K562 (cell line): ENCODE data around the gene CD34. TPM values are rescaled to one million over a fixed set of nuclear protein-coding genes. Genes with fewer than 3 reads are reported as not detected.

ENCODE experiments used
- ATAC-seq: fragments of 200-7000 bp; cut with Tn5 transposase; 3 replicates; pipeline ENCODE4 v1.9.1; 2020; ENCODE audit warnings: moderate library complexity
- BruUV-seq: library from RNA; stranded (reverse); fragments of 400-500 nt; replicated peaks from 2 replicates; lab custom pipeline; 2021; lab: Mats Ljungman, UMichigan
- CTCF ChIA-PET: fragments of 300-600 bp; formaldehyde crosslinking; extraction: SDS; loops from one replicate; lab custom pipeline; 2021; ENCODE audit warnings: low intra/inter-chr PET ratio; lab: Yijun Ruan, JAX
- POLR2A ChIA-PET: fragments of 300-600, 350-650 bp; sonication (Branson Sonifier 250); formaldehyde crosslinking; extraction: SDS; loops from one replicate; lab custom pipeline; 2021; ENCODE audit warnings: antibody characterized with exemption, inconsistent platforms; lab: Yijun Ruan, JAX
- DNase-seq, 4 experiments: peaks; one replicate each; pipeline versions ENCODE4 v3.0.0 to v3.0.0-alpha.2; 2011 to 2018; ENCODE audit warnings: low spot score in 3 of 4, mixed read lengths in 3 of 4; ENCODE audit errors: extremely low read depth in 1 of 4
- FAIRE-seq: peaks from 2 replicates; lab custom pipeline; 2011; peaks lifted over from hg19 to GRCh38; lab: Jason Lieb, UNC
- H2AFZ ChIP-seq: 2 replicates; pipeline ENCODE4 v1.6.0; 2011; ENCODE audit warnings: low read depth, low read length, control low read depth, inconsistent platforms
- H3K27ac ChIP-seq: fragments of 200-600 bp; 3 replicates; pipeline ENCODE4 v1.8.0; 2011; ENCODE audit warnings: low read depth, mild to moderate bottlenecking, control low read depth, inconsistent platforms, low read length, moderate library complexity, mixed read lengths; ENCODE audit errors: extremely low read depth
- H3K27me3 ChIP-seq, 2 experiments: fragments of 300-600 bp in 1 of 2; 2 replicates in 1 of 2; 3 replicates in 1 of 2; pipeline versions ENCODE4 v1.6.0 to v1.8.0; 2011; ENCODE audit warnings: inconsistent platforms in 2 of 2, low read length in 2 of 2, mild to moderate bottlenecking in 1 of 2, mixed read lengths in 1 of 2, moderate library complexity in 1 of 2; ENCODE audit not compliant: control insufficient read depth in 2 of 2, insufficient read depth in 2 of 2
- H3K36me3 ChIP-seq: fragments of 300-600 bp; 3 replicates; pipeline ENCODE4 v1.8.0; 2011; ENCODE audit warnings: mild to moderate bottlenecking, low read length, inconsistent platforms; ENCODE audit not compliant: control insufficient read depth, insufficient read depth
- H3K4me1 ChIP-seq, 2 experiments: fragments of 200-600 bp in 1 of 2; replicated peaks in 1 of 2; 2 replicates in 1 of 2; 3 replicates in 1 of 2; pipeline versions ENCODE4 v1.5.1 to v1.8.0; 2011; ENCODE audit warnings: inconsistent platforms in 2 of 2, low read length in 2 of 2, mild to moderate bottlenecking in 1 of 2, mixed read lengths in 1 of 2, moderate library complexity in 1 of 2; ENCODE audit not compliant: control insufficient read depth in 2 of 2, insufficient read depth in 2 of 2
- H3K4me2 ChIP-seq: 2 replicates; pipeline ENCODE4 v1.6.1; 2011; ENCODE audit warnings: low read length, control low read depth, inconsistent platforms, mixed read lengths; ENCODE audit not compliant: insufficient read depth
- H3K4me3 ChIP-seq: fragments of 200-600 bp; sonication (generic), shearing (Covaris generic); 2 replicates; pipeline ENCODE4 v1.5.1; 2016; ENCODE audit warnings: control low read depth, inconsistent platforms
- H3K79me2 ChIP-seq: fragments of 200-600 bp; 3 replicates; pipeline ENCODE4 v1.8.0; 2011; ENCODE audit warnings: low read length, inconsistent platforms; ENCODE audit not compliant: control insufficient read depth, insufficient read depth
- H3K9ac ChIP-seq, 2 experiments: 2 replicates each; pipeline versions ENCODE4 v1.6.0 to v1.6.1; 2011; ENCODE audit warnings: low read depth in 2 of 2, low read length in 2 of 2, control low read depth in 1 of 2, inconsistent platforms in 1 of 2, mild to moderate bottlenecking in 1 of 2, mixed read lengths in 1 of 2; ENCODE audit not compliant: insufficient read depth in 1 of 2
- H3K9me1 ChIP-seq: one replicate; pipeline ENCODE4 v1.6.0; 2011; ENCODE audit warnings: inconsistent platforms, mild to moderate bottlenecking, low read length, moderate library complexity; ENCODE audit not compliant: control insufficient read depth, insufficient read depth
- H3K9me3 ChIP-seq: replicated peaks from 2 replicates; pipeline ENCODE4 v1.5.1; 2011; ENCODE audit warnings: low read depth, low read length, inconsistent platforms; ENCODE audit not compliant: control insufficient read depth, insufficient read depth
- H4K20me1 ChIP-seq: replicated peaks from 2 replicates; pipeline ENCODE4 v1.6.1; 2011; ENCODE audit warnings: low read length, inconsistent platforms, mixed read lengths; ENCODE audit not compliant: control insufficient read depth, insufficient read depth
- BRF2 ChIP-seq: IDR thresholded peaks from 3 replicates; pipeline ENCODE4 v1.6.1; 2011; ENCODE audit warnings: borderline replicate concordance, mild to moderate bottlenecking; ENCODE audit not compliant: insufficient read length, insufficient read depth
- HOXB6 ChIP-seq: fragments of 250-450 bp; sonication (Bioruptor Pico); IDR thresholded peaks from 2 replicates; pipeline ENCODE4 v1.5.1; 2022; ENCODE audit warnings: mild to moderate bottlenecking, borderline replicate concordance
- ILF3 ChIP-seq: fragments of 450-650 bp; IDR thresholded peaks from 2 replicates; pipeline ENCODE4 v1.6.1; 2018; ENCODE audit warnings: antibody characterized with exemption, mild to moderate bottlenecking, moderate library complexity, borderline replicate concordance
- MEIS2 ChIP-seq: fragments of 450-650 bp; IDR thresholded peaks from 2 replicates; pipeline ENCODE4 v1.6.1; 2014; ENCODE audit warnings: mild to moderate bottlenecking; ENCODE audit not compliant: partially characterized antibody
- NKRF ChIP-seq: fragments of 450-650 bp; IDR thresholded peaks from 2 replicates; pipeline ENCODE4 v1.6.1; 2016; ENCODE audit warnings: borderline replicate concordance
- NUFIP1 ChIP-seq: fragments of 450-650 bp; IDR thresholded peaks from 2 replicates; pipeline ENCODE4 v1.6.1; 2018; ENCODE audit not compliant: partially characterized antibody
- PBX2 ChIP-seq, 2 experiments: IDR thresholded peaks in 1 of 2; conservative IDR thresholded peaks in 1 of 2; 2 replicates each; pipeline ENCODE4 v1.6.1; 2016; ENCODE audit warnings: low read depth in 2 of 2, mild to moderate bottlenecking in 1 of 2, missing compliant biosample characterization in 1 of 2, missing genetic modification characterization in 1 of 2, moderate library complexity in 1 of 2
- PKNOX1 ChIP-seq: fragments of 450-650 bp; IDR thresholded peaks from 2 replicates; pipeline ENCODE4 v1.6.1; 2016
- RFX1 ChIP-seq: fragments of 450-650 bp; IDR thresholded peaks from 2 replicates; pipeline ENCODE4 v1.6.1; 2016; ENCODE audit warnings: mild to moderate bottlenecking, moderate library complexity
- ZNF311 ChIP-seq: fragments of 250-450 bp; sonication (Bioruptor Pico); IDR thresholded peaks from 2 replicates; pipeline ENCODE4 v1.4.0; 2020; ENCODE audit warnings: mild to moderate bottlenecking, moderate library complexity
- ZNF384 ChIP-seq: IDR thresholded peaks from 2 replicates; pipeline ENCODE4 v1.6.1; 2012; ENCODE audit warnings: low read depth, low read length, improper control_type of control experiment
- WGBS: fragments of 100-300 bp; shearing (Covaris generic); methylation state at CpG from one replicate; pipeline ENCODE4 v1.1.6; 2016; ENCODE audit warnings: low coverage, mixed read lengths; ENCODE audit not compliant: insufficient coverage; ENCODE audit errors: missing lambda C conversion rate; 5-methylcytosine and 5-hydroxymethylcytosine counted together
- in situ Hi-C: fragments of 300-500 bp; cut with MboI; formaldehyde crosslinking; loops from 4 replicates; pipeline ENCODE4 v1.15.0; 2018; ENCODE audit warnings: inconsistent platforms, mixed read lengths
- intact Hi-C: fragments of 100-400 bp; cut with micrococcal nuclease; formaldehyde crosslinking; loops from 2 replicates; pipeline ENCODE4 v1.14.2; 2022
- polyA plus RNA-seq, 8 experiments: library from polyadenylated mRNA; depleted of rRNA in 4 of 8; stranded (reverse) in 5 of 8; unstranded in 3 of 8; fragments of >200 nt; fragmentation: Nextera tagmentation in 2 of 8; fragmentation: Illumina TruSeq in 1 of 8; extraction: Ambion mirVana in 2 of 8; extraction: Trizol in 1 of 8; gene quantifications; 2 replicates each; pipeline versions ENCODE4 v1.2.1 to v1.2.3, GENCODE V29; 2011 to 2014; ENCODE audit warnings: inconsistent platforms in 1 of 8, missing spikeins in 1 of 8
- total RNA-seq, 7 experiments: library from RNA; depleted of rRNA in 6 of 7; stranded (reverse); fragments of >200 nt in 6 of 7; fragmentation: Illumina TruSeq in 2 of 7; extraction: Trizol in 2 of 7; gene quantifications; 2 replicates each; pipeline versions ENCODE4 v1.2.1 to v1.2.3, GENCODE V29; 2011 to 2021; ENCODE audit warnings: low replicate concordance in 1 of 7

The CD34 gene
- total and polyA plus RNA-seq, 9 of the 15 experiments (the other 6 are each of a cell fraction or from before 2014, with no cell fraction given), result not detected

- TF ChIP-seq HOXB6 (CRISPR knock-in tag) (no peak), NKRF (no peak), NUFIP1 (no peak), ILF3 (no peak), ZNF311 (CRISPR knock-in tag) (no peak), RFX1 (peak; percentile 41)
Measured at GRCh38 chr1:207872621-207873020, 38.3 kb downstream of the CD34 start (continued).

GRCh38 chr1:207871117-207871649 lies 39.7 kb downstream of the CD34 start:
- ATAC-seq (no peak), DNase-seq (no peak), FAIRE-seq (no peak)
- no peaks in the 10 kb centered on the region for H3K9me1 ChIP-seq
- H3K27me3 ChIP-seq, result no peaks in the 10 kb centered on the region
- H3K36me3 ChIP-seq, result peaks cover 14% of the 10 kb centered on the region
- ChIA-PET CTCF (no interaction called here), POLR2A (interaction anchor here (0.6 to 1.2 kb wide), 3 partner anchors 35 to 53 kb away, joined by 3 to 4 read pairs (median 3); no protein-coding TSS in a partner anchor)
- peaks cover 49 to 51% of the 10 kb centered on the region in 2 experiments for H3K4me1 ChIP-seq
- no peaks in the 10 kb centered on the region for H4K20me1 ChIP-seq
- 60% methylated on average over 6 of the region's 6 CpGs for WGBS
- H3K79me2 ChIP-seq, result peaks cover 12% of the 10 kb centered on the region; the same call in 2 of the 3 replicates
- H3K4me3 ChIP-seq, result no peak overlapping the region
- H3K4me2 ChIP-seq, result no peak overlapping the region
- no peak for TF ChIP-seq PBX2 (CRISPR knock-in tag; IDR thresholded peaks at IDR 0.05; ENCODE audit: low read depth)
- TF ChIP-seq PBX2 (tag; conservative IDR thresholded peaks at IDR 0.05; ENCODE audit: low read depth), result peak; percentile 80
- peak; percentile 62 for TF ChIP-seq ZNF384
- no peak for TF ChIP-seq BRF2
- TF ChIP-seq MEIS2, result peak; percentile 60
- TF ChIP-seq PKNOX1, result peak; percentile 75
- intact Hi-C loops (no loop called here), in situ Hi-C loops (loop anchor here (5.0 kb wide), 1 partner anchor 44 kb away; no protein-coding TSS in a partner anchor)
- H3K9ac ChIP-seq, result no peak overlapping the region
- H3K9me3 ChIP-seq, result no peaks in the 10 kb centered on the region
- BruUV-seq, result no TSS peak
- H2AFZ ChIP-seq, result peak overlapping the region; percentile 48
- H3K27ac ChIP-seq, result no peak overlapping the region
